Measurements from ENCODE around the gene SLC13A3.

The SLC13A3 gene

GRCh38 chr20:46543959-46544358 is 107.3 kb downstream of the SLC13A3 start:
- no peak for DNase-seq

GRCh38 chr20:46543033-46543432 is 108.2 kb downstream of the SLC13A3 start:
- DNase-seq, result no peak

- no peak for DNase-seq
Observed at GRCh38 chr20:46541229-46541935, 109.9 kb downstream of the SLC13A3 start.

- no peak for DNase-seq
Observed at GRCh38 chr20:46539113-46539512, 112.1 kb downstream of the SLC13A3 start.

DNA sequence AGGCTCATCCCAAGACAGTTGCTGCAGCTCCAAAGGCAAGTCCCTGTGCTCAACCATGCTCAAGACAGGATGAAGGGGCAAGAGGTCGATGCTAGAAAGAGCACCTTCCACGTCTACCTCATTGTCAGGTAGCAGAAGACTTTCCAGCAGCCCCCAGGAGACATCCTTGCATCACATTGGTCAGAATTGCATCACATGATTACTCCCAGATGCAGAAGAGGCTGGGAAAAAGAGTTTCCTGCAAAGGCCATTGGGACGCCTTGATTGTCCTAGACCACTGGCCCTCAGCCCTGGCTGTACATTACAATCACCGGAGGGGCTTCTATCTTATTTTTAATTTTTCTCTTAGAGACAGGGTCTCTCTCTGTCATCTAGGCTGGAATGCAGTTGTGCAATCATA is 120.6 kb downstream of the SLC13A3 start:
- DNase-seq, result no peak

GRCh38 chr20:46523696-46524328 is 127.4 kb downstream of the SLC13A3 start:
- no peak for DNase-seq

GRCh38 chr20:46523108-46523507 is 128.2 kb downstream of the SLC13A3 start:
- no peak for DNase-seq

DNA sequence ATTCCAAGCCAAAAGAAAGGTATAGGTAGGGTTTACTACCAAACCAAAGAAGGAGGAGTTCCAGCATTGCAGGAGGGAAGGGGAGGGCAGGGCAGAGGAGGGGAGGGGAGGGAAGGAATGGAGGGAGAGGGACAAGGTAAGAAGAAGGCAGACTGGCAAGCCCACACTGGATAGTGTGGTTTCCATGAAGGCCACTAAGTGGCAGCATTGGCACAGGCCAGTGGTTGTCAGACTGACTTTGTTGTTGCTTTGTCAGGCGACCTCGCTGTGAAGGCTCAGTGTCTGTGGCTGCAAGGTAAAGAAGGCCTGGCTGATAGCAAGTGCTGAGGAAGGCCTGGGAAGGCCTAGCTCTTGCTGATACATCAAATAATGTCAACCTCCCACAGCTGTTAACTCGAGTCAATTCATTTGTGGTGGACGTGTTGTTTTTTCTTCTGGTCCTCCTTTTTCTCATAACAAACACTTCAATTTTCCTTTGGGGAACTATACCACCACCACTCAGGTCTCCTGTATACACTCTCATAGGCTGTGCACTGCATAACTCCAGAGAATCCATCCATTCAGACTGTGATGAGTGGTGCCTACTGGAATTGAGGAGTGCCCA is 130.2 kb downstream of the SLC13A3 start:
- peak in 30 of 56 donors; percentile 2 to 62 (median 16) for DNase-seq

GRCh38 chr20:46520540-46520939 is 130.7 kb downstream of the SLC13A3 start:
- DNase-seq, result no peak

DNA sequence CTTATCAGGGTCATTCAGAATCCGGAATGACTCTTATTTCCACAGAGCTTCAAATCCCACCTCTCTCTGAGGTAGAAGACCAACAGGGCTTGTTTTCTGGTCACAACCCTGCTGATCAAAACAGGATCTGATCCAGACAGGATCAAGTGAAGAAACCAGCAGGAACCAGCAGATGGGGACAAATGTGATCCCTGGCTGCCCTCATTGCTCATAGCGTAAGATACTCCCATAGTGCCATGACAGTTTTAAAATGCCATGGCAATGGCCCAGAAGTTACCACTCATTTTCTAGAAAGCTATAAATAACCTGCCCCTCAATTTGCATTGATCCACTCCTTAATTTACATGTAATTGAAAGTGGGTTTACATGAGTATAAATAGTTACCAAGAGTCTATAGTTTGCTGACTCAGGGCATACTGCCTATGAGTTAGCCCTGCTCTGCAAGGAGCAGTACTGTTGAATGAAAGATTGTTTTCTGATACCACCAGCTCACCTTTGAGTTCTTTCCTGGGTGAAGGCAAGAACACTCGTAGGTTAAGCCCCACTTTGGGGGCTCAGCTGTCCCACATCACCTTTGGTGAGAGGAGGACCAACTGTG is 131.7 kb downstream of the SLC13A3 start:
- DNase-seq, result no peak

DNA sequence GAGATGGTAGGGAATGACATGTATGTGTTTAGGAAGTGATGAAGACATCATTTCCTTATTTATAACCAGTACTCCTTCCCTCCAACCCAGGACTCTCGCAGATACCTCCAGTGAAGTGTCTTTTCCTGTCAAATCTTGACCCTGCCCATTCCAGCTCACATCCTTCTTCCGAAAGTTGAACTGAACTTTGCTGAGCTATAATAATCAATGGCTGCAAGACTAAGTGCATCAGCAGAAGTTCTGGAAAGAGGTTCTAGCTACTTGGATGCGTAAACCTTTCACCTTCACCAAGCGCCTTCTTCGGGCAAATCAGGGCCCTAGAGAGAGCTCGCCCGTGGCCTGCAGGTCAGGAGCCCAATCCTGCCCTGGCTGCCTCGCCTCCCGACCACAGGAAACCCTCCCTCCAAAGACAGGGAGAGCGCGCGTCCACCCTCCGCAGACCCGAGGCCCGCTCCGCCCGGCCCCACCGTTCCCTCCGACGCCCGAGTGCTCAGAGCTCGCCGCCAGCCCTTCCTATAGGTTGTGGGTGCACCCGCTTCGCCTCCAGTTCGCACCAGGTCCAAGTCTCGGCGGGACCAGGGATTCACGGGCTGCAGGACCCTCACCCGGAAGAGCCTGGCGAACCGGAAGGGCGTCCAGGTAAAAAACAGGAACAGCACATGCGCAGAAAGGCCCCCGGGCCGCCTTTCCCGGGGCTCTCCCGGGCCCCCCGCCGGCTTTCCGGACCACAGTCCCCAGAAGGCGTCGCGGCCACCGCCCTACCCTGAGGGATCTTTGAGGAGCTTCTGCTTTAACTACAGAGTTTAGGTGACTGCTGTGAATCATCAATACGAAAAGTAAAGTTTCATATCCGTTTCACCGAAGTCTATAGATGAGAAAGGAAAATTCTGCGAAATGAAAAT is 138.1 kb downstream of the SLC13A3 start, which contains the start of gene ZNF334:
TSS of gene ZNF334 (minus strand) at position 617 of the 902 bp plus-strand sequence. CDS start 1,457 bp downstream, outside the sequence.
- DNase-seq, result peak in 47 of 56 donors; percentile 11 to 76 (median 44)

GRCh38 chr20:46509523-46509922 is 141.7 kb downstream of the SLC13A3 start:
- peak in 10 of 56 donors; percentile 1 to 46 (median 17) for DNase-seq
